T-helper 2 cell treated with Interferon-gamma antibody and Interleukin-4, amounts not matched to agents 100 ng/mL and 5 ng/mL, for 36 hours (primary cell): Measurements from ENCODE around the gene CDCA5. TPM values are rescaled to one million over a fixed set of nuclear protein-coding genes. Genes with fewer than 3 reads are reported as not detected.

Experiments used
- intact Hi-C: fragments of 100-400 bp; cut with micrococcal nuclease; formaldehyde crosslinking; loops from one replicate; pipeline ENCODE4 v1.15.1; 2023
- total RNA-seq: library from RNA; stranded (reverse); gene quantifications from 2 replicates; pipeline ENCODE4 v1.2.3, GENCODE V29; 2022

CDCA5 gene
- total RNA-seq, 1 donor from 2014 or later = 91.5 TPM

DNA sequence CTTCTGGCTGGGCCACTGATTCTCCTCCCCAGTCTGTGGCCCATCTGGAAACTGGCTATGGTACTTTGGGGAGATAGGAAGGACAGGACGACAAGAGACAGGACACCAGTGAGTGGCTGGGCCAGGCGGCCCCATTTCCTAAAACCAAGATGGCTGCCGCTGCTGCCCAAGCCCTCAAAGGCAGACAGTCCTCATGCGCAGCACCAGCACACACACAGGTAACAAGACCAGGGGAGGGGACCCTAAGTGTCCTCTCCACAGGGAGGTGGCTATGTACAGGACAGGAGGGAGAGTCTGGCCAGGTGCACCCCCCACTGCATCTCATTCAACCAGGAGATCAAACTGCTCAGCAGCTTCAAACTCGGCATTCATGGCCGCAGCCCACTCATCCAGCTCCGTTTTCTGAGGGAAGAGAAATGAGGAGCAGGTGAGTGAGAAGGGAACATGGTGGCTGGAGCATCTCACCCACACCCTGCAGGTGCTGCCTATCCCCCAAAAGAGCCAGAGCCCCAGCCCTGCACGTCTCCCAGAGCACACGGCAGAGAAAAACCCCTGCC is 5.0 kb downstream of the CDCA5 start:
- intact Hi-C loops = loop anchor here (1.0 kb wide), 1 partner anchor 66 kb away; no protein-coding TSS in a partner anchor

GRCh38 chr11:65078151-65078550 is 5.7 kb downstream of the CDCA5 start:
- intact Hi-C loops = loop anchor here (1.0 kb wide), 1 partner anchor 65 kb away; no protein-coding TSS in a partner anchor

GRCh38 chr11:65077451-65077850 is 6.4 kb downstream of the CDCA5 start:
- intact Hi-C loops = no loop called here

GRCh38 chr11:65072631-65072966 is 11.2 kb downstream of the CDCA5 start:
- intact Hi-C loops = no loop called here

DNA sequence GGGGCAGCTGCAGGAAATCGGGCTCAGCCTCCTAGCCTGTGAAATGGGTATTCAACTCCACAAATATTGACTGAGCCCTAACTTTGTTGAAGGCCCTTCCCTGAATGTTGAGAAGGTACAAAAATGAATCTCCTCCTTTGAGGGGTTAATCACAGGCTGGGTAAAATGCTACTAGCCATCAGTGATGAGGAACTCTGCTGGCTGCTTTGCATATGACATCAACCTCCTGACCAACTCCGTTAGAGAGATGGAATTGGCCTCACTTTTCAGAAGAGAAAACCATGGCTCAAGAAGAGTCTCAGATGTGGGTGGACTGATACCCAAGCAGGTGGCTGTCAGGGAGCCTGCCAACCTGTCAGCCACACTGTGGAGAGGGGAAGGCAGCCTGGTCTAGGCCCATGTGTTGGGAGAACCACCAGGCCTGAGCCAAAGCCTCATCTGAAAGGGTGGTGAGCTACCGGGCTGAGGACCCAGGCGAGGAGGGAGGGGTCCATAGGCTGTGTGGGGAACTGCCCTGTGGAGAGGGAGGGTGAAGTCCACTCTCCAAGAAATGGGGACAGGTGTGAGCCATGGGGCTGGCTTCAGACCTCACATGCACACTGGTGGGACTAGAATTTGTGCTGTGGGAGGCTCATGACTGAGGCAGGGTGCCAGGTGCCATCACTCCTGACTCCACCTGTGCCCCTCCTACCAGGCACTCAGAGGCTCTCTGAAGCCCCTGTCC is 11.8 kb downstream of the CDCA5 start:
- intact Hi-C loops = no loop called here

GRCh38 chr11:65069217-65069616 is 14.6 kb downstream of the CDCA5 start:
- intact Hi-C loops = no loop called here

DNA sequence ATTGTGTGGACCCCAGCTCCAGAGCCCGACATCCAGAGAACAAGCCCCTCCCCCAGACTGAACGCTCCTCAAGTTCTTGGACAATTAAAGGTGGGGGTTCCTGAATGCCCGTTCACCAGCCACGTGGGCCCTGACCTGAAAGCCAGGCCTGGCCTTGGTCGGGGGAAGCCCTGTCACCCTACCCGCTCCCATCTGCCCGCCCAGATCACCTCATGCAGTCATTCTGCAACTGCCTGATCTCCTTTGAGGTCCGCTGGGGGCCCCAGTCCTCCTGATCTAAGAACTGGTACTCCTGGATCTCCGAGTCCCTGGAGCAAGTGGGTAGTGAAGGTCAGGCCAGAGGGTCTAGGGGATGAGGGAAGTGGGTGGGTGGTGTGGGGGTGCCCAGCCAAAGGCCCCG is 16.4 kb downstream of the CDCA5 start:
- intact Hi-C loops = no loop called here

- intact Hi-C loops = no loop called here
These were observed 17.0 kb downstream of the CDCA5 start for GRCh38 chr11:65066805-65067291.

DNA sequence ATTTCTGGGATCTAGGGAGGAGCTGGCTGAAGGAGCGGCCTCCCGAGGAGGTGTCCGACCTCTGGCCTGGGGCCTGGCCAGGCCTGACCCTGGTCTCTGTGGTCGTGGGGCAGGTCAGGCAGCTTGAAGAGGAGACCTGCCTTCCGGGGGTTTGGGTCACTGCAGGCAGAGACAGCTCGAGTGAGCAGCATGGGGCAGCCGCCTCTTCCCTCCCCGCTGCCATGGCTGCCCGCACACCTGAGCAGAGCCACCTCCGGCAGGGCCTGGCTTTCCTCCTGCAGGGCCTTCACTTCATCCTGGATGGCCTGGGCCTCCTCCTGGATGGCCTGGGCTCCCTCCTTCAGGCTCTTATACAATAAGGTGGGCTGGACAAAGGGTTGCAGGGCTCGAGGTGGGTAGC is 17.5 kb downstream of the CDCA5 start:
- intact Hi-C loops = no loop called here

DNA sequence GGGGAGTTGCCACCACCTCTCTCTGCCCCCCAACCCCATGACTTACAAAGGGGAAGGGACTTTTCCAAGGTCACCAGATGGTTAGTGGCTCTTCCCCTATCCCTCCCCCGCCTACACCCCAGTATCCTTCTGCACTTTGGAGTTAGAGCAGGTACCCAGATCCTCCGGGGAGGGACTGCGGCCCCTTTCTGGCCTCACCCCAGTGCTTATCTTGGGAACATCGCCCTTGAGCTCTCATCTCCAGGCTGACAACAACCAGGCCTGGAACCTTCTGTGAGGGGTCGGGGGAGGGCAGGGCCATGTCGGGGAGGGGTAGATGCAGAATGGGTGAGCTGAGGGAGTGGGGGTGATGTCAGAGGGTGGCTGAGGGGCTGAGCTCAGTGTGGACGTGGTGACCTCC is 18.0 kb downstream of the CDCA5 start:
- intact Hi-C loops = no loop called here

DNA sequence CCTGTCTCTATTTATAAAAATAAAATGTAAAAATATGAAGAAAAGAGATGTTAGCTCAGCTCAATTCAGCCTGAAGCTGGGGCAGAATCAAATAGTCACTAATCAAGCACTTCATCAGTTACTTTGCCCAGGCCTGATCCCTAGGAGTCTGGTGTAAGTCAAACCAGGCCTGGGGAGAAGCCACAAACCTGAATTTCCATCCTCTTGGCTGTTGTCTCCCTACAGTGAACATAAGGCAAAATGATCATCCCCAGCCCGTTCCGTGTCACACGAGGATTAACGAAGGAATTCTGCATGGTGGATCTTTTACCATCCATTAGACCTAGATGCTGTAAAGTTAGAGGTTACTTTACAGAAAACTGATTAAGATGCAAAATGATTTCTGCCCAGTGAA is 19.0 kb downstream of the CDCA5 start:
- intact Hi-C loops = no loop called here

DNA sequence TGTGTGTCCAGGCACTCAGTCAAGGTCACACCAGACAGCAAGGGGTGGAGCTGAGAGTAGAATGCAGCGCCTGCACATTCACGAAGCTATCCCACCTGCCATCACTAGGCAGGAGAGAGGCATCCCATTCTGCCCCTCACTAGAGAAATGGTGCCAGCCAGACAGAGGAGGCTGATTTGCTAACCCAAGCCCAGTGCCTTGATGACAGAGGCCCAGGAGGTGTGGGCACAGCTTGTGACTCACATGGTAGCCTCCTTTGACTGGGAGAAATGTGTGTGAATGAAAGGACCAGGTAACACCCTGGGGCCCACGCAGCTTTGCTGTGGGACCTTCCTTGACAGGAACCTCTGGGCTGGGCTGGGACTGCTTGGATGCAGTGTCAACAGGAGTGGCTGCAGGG is 20.3 kb downstream of the CDCA5 start:
- intact Hi-C loops = no loop called here

GRCh38 chr11:65060913-65061408 is 22.9 kb downstream of the CDCA5 start:
- intact Hi-C loops = no loop called here

DNA sequence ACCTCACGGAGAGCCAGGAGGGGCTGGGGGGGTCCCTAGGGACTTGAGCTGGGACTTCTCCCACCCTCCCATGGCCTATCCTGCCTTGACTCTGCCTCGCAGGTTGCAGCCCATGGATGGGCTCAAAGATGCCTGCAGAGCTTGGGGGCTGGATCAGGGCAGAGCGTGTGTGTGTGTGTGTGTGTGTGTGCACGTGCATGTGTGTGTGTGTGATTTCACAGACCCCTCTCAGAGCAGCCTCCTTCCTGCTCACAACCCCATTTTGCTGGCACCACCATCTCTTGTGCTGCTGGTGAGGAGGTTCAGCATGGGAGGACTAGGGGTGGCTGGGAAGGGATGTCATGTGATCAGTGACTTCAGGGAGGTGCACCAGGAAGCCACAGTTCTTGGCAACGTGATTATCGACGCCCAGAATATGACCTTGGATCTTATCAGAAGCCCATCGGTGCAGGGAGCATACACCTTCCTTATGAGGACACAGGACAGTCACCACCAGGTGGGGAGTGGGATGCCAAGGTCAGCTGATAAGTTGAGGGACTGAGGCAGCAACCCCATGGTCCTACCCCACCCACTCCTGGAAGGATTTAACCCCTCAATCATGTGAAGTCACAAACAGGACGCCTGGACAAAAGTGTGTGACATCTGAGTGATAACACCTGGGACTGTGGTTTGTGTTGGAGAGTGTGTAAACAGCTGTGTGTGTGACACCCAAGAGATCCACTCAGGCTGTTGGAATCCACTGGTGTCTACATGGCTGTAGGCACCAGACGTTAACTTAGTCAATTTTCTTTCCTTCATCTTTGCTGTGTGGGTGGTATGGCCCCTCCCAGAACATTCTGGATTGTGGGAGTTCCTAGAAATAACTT is 23.6 kb downstream of the CDCA5 start:
- intact Hi-C loops = no loop called here

GRCh38 chr11:65059523-65059922 is 24.3 kb downstream of the CDCA5 start:
- intact Hi-C loops = no loop called here

DNA sequence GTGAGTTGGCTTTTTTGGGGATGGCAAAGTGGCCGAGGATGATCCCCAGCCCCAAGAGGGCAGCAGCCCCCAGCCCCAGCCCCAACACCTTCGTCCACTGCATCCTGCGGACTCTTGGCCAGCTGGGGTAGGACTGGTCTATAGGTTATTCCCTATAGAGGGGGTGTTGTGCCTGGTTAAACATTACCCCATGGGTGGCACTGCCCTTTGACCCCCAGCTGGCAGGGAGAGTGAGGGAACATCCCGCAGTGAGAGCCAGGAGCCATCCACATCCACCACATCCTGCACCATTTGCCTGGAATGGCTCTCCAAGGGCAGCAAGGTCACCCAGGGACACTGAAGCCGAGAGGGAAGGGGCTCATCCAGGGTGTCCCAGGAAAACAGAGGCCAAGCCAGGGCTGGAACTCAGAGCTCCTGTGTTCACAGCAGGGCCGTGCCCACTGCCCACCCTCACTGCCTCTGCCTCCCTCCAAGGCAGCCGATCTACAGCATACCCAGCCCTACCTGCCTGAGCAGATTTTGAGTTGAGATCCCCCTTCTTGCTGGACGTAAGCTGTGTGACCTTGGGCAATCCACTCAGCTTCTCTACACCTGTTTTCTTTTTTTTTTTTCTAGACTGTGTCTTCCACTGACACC is 25.3 kb downstream of the CDCA5 start, which contains the start of gene NAALADL1:
Gene NAALADL1, minus strand, starts transcription at position 135 of the 636 bp plus-strand sequence. Its CDS starts 32 bp downstream, at position 103.
- intact Hi-C loops = no loop called here

GRCh38 chr11:65058012-65058411 is 25.8 kb downstream of the CDCA5 start:
- intact Hi-C loops = no loop called here

- intact Hi-C loops = no loop called here
These were observed 26.3 kb downstream of the CDCA5 start for GRCh38 chr11:65057526-65057925.

DNA sequence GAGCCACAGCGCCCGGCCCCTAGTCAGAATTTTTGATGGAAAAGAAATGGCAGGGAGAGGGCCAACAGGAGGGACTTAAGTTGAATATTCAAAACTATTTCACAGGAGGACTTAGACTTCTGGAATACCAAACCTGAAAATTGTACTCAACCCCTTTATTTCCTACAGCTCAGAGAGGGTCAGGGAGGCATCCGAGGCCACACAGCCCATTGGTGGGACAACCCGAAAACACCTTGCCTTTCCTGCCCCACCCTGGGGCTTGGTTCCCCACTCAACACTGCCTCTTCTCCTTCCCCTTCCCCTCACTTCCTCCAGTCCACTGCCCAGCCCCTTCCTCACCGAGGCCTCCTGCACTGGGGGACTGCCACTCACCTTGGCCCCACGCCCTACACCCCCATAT is 26.8 kb downstream of the CDCA5 start:
- intact Hi-C loops = no loop called here

- intact Hi-C loops = no loop called here
These were observed 28.3 kb downstream of the CDCA5 start for GRCh38 chr11:65055538-65055937.

DNA sequence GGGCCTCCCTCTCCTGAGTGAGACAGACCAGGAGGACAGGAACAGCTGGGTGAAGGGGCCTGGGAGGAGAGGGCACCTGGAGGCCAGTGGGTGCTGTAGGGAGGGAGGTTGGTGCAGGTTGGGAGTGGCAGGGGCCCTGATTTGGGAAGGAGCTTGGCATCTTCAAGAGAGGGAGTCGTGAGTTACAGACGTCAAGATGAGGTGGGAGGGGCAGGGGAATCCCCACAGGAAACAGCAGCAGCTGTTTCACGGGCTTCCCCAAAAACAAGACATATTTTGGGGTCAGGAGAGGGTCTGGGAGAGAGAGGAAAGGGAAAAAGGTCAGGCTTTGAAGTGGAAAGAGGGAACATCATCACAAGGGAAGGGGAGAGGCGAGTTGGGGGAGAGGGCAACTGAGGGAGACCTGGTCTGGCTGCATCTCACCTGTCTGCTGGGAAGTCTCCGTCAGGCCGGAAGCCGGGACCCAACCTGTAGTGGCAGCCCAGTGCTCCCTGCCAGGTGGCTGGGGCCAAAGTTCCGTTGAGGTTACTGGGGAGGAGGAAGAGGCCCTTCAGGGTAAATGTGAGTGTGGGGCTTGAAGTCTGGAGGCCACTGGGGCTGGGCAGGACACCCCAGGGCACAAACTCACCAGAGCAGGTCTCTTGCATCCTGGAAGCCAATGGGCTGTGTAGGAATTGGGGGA is 29.9 kb downstream of the CDCA5 start:
- intact Hi-C loops = no loop called here
